BJ (cell line): ENCODE results near the gene PDHX. TPM values are rescaled to one million over a fixed set of nuclear protein-coding genes. Genes with fewer than 3 reads are reported as not detected.

Experiments used
- CTCF ChIA-PET: fragments of 350-600 bp; formaldehyde crosslinking; extraction: SDS; loops from one replicate; lab custom pipeline; 2021; ENCODE audit warnings: antibody characterized with exemption, inconsistent platforms; lab: Yijun Ruan, JAX
- POLR2A ChIA-PET: fragments of 300-600 bp; sonication (Branson Sonifier 250); formaldehyde crosslinking; extraction: SDS; loops from one replicate; lab custom pipeline; 2021; ENCODE audit warnings: antibody characterized with exemption; lab: Charles Lee
- DNase-seq: peaks from one replicate; pipeline ENCODE4 v3.0.0-alpha.2; 2011; ENCODE audit warnings: low read depth
- H3K27me3 ChIP-seq: 2 replicates; pipeline ENCODE4 v1.6.0; 2011; ENCODE audit warnings: low read length; ENCODE audit not compliant: control insufficient read depth, insufficient read depth
- H3K36me3 ChIP-seq: 2 replicates; pipeline ENCODE4 v1.5.1; 2011; ENCODE audit warnings: low read length; ENCODE audit not compliant: control insufficient read depth, insufficient read depth
- H3K4me3 ChIP-seq: 2 replicates; pipeline ENCODE4 v1.5.1; 2011; ENCODE audit warnings: low read depth, mild to moderate bottlenecking, control low read depth, low read length
- CTCF ChIP-seq: IDR thresholded peaks from 2 replicates; pipeline ENCODE4 v1.5.1; 2011; ENCODE audit warnings: low read depth, mild to moderate bottlenecking, control low read depth, inconsistent platforms, low read length, moderate library complexity; ENCODE audit not compliant: insufficient read depth
- polyA plus RNA-seq: library from polyadenylated mRNA; depleted of rRNA; stranded (reverse); fragments of >200 nt; gene quantifications from 2 replicates; pipeline ENCODE4 v1.2.3, GENCODE V29; 2011

Gene PDHX
- polyA plus RNA-seq, 1 experiment = 21.7 TPM

GRCh38 chr11:34964610-34965331, 48.4 kb downstream of the PDHX start:
- POLR2A ChIA-PET = no interaction called here
- TF ChIP-seq CTCF = no peak
- CTCF ChIA-PET = no interaction called here
- no peak overlapping the region for H3K4me3 ChIP-seq
- no peaks in the 10 kb centered on the region for H3K27me3 ChIP-seq
- DNase-seq = no peak
- H3K36me3 ChIP-seq = 0 out of 2 replicates have a peak, but pooled peaks cover 1% of the 10 kb centered on the region

- Histone ChIP-seq H3K4me3 (no peak overlapping the region), H3K36me3 (no peaks in the 10 kb centered on the region), H3K27me3 (no peaks in the 10 kb centered on the region)
- CTCF ChIA-PET = no interaction called here
- DNase-seq = no peak
- no peak for TF ChIP-seq CTCF
- POLR2A ChIA-PET = no interaction called here
These were observed 52.4 kb downstream of the PDHX start for GRCh38 chr11:34968862-34969261.

GRCh38 chr11:34970033-34970432, 53.6 kb downstream of the PDHX start:
- Histone ChIP-seq H3K27me3 (no peaks in the 10 kb centered on the region), H3K36me3 (no peaks in the 10 kb centered on the region), H3K4me3 (no peak overlapping the region)
- DNase-seq = no peak
- ChIA-PET CTCF (no interaction called here), POLR2A (no interaction called here)
- no peak for TF ChIP-seq CTCF

GRCh38 chr11:34970480-34970879, 54.1 kb downstream of the PDHX start:
- no peak for DNase-seq
- no peaks in the 10 kb centered on the region for H3K27me3 ChIP-seq
- POLR2A ChIA-PET = no interaction called here
- H3K4me3 ChIP-seq = no peak overlapping the region
- CTCF ChIA-PET = no interaction called here
- H3K36me3 ChIP-seq = no peaks in the 10 kb centered on the region
- no peak for TF ChIP-seq CTCF

GRCh38 chr11:34971928-34972327, 55.5 kb downstream of the PDHX start:
- CTCF ChIA-PET = interaction anchor here (0.7 kb wide), 3 partner anchors 48 to 708 kb away, joined by 3 read pairs; no protein-coding TSS in a partner anchor
- no peak for TF ChIP-seq CTCF

More at GRCh38 chr11:34971928-34972327, 55.5 kb downstream of the PDHX start:
- Histone ChIP-seq H3K36me3 (no peaks in the 10 kb centered on the region), H3K27me3 (no peaks in the 10 kb centered on the region), H3K4me3 (no peak overlapping the region)
- no peak for DNase-seq
- POLR2A ChIA-PET = no interaction called here
